ELR (cell line): ENCODE data around the gene COL9A3.

Experiments used
- DNase-seq: peaks from one replicate; pipeline ENCODE4 v3.0.0-alpha.2; 2015; ENCODE audit warnings: low read depth

COL9A3 gene

GRCh38 chr20:62880147-62880934 is 63.5 kb downstream of the COL9A3 start:
- no peak for DNase-seq

- no peak for DNase-seq
Measured at GRCh38 chr20:62880935-62881661, 64.2 kb downstream of the COL9A3 start.

GRCh38 chr20:62881662-62882395 is 65.0 kb downstream of the COL9A3 start:
- DNase-seq, result no peak

GRCh38 chr20:62882426-62882825 is 65.6 kb downstream of the COL9A3 start:
- no peak for DNase-seq

- no peak for DNase-seq
Measured at GRCh38 chr20:62884556-62884955, 67.7 kb downstream of the COL9A3 start.

- DNase-seq, result no peak
Measured at GRCh38 chr20:62885046-62885895, 68.4 kb downstream of the COL9A3 start.

GRCh38 chr20:62885896-62886708 is 69.3 kb downstream of the COL9A3 start:
- no peak for DNase-seq

GRCh38 chr20:62886709-62887058 is 69.8 kb downstream of the COL9A3 start:
- DNase-seq, result no peak

GRCh38 chr20:62887152-62887859 is 70.5 kb downstream of the COL9A3 start:
- peak; percentile 98 for DNase-seq

GRCh38 chr20:62887860-62888239 is 71.0 kb downstream of the COL9A3 start:
- peak; percentile 66 for DNase-seq

GRCh38 chr20:62888406-62888805 is 71.6 kb downstream of the COL9A3 start:
- DNase-seq, result no peak

GRCh38 chr20:62888910-62889309 is 72.1 kb downstream of the COL9A3 start:
- no peak for DNase-seq

GRCh38 chr20:62889411-62889810 is 72.6 kb downstream of the COL9A3 start:
- no peak for DNase-seq

GRCh38 chr20:62889871-62890270 is 73.0 kb downstream of the COL9A3 start:
- DNase-seq, result no peak

- no peak for DNase-seq
Measured at GRCh38 chr20:62890444-62890843, 73.6 kb downstream of the COL9A3 start.
